KMS-11 (cell line): ENCODE results near the gene HOXC4.

Experiments used
- H2AFZ ChIP-seq: fragments of 200-600 bp; sonication (generic); 2 replicates; pipeline ENCODE4 v1.6.1; 2016; ENCODE audit warnings: antibody characterized with exemption, mixed run types, low read depth
- H3K27ac ChIP-seq: fragments of 200-600 bp; sonication (generic); 2 replicates; pipeline ENCODE4 v1.6.1; 2016; ENCODE audit warnings: mild to moderate bottlenecking, mixed run types
- H3K27me3 ChIP-seq: fragments of 200-600 bp; sonication (generic); 2 replicates; pipeline ENCODE4 v1.6.1; 2017; ENCODE audit warnings: mild to moderate bottlenecking, low read depth, mixed run types, moderate library complexity; ENCODE audit not compliant: insufficient read depth
- H3K36me3 ChIP-seq: fragments of 200-600 bp; sonication (generic); 2 replicates; pipeline ENCODE4 v1.6.1; 2017; ENCODE audit warnings: mild to moderate bottlenecking, mixed run types; ENCODE audit not compliant: insufficient read depth
- H3K4me1 ChIP-seq: fragments of 200-600 bp; sonication (generic); 2 replicates; pipeline ENCODE4 v1.6.1; 2016; ENCODE audit warnings: mild to moderate bottlenecking, low read depth, mixed run types; ENCODE audit not compliant: poor library complexity, severe bottlenecking
- H3K4me2 ChIP-seq: fragments of 200-600 bp; sonication (generic); 2 replicates; pipeline ENCODE4 v1.7.0; 2016; ENCODE audit warnings: mild to moderate bottlenecking, mixed run types
- H3K4me3 ChIP-seq: fragments of 200-600 bp; sonication (generic); IDR thresholded peaks from 2 replicates; pipeline ENCODE4 v1.6.1; 2017; ENCODE audit warnings: low read depth, low read length, mixed read lengths; ENCODE audit not compliant: insufficient read depth
- H3K79me2 ChIP-seq: fragments of 200-600 bp; sonication (generic); 2 replicates; pipeline ENCODE4 v1.6.1; 2016; ENCODE audit warnings: low read depth, mixed run types; ENCODE audit not compliant: insufficient read depth
- H3K9ac ChIP-seq: fragments of 200-600 bp; sonication (generic); 2 replicates; pipeline ENCODE4 v1.6.1; 2016; ENCODE audit warnings: mild to moderate bottlenecking, mixed run types
- H4K20me1 ChIP-seq: fragments of 200-600 bp; sonication (generic); 2 replicates; pipeline ENCODE4 v1.6.1; 2016; ENCODE audit warnings: mild to moderate bottlenecking, mixed run types; ENCODE audit not compliant: insufficient read depth
- CTCF ChIP-seq: fragments of 200-600 bp; sonication (generic); conservative IDR thresholded peaks from 2 replicates; pipeline ENCODE4 v1.6.1; 2017; ENCODE audit warnings: low read depth, mild to moderate bottlenecking, antibody characterized with exemption, low read length, moderate library complexity, mixed read lengths

The HOXC4 gene

GRCh38 chr12:54009171-54010052, 44.2 kb upstream of the HOXC4 start:
- Histone ChIP-seq H3K4me3 (no peak overlapping the region), H2AFZ (no peak overlapping the region), H3K9ac (no peak overlapping the region), H3K27me3 (peaks cover 98% of the 10 kb centered on the region), H3K36me3 (no peaks in the 10 kb centered on the region), H3K4me1 (peaks cover 22% of the 10 kb centered on the region), H4K20me1 (no peaks in the 10 kb centered on the region), H3K27ac (no peak overlapping the region), H3K79me2 (no peaks in the 10 kb centered on the region), H3K4me2 (no peak overlapping the region)
- TF ChIP-seq CTCF: no peak

- no peak overlapping the region for H3K4me3 ChIP-seq
- peaks cover 17% of the 10 kb centered on the region for H3K4me1 ChIP-seq
- no peaks in the 10 kb centered on the region for H4K20me1 ChIP-seq
- H3K9ac ChIP-seq: no peak overlapping the region
- H3K27me3 ChIP-seq: peaks cover 98% of the 10 kb centered on the region
- no peaks in the 10 kb centered on the region for H3K36me3 ChIP-seq
- H3K4me2 ChIP-seq: no peak overlapping the region; the same call in 1 of the 2 replicates
- H2AFZ ChIP-seq: no peak overlapping the region
- TF ChIP-seq CTCF: no peak
- no peaks in the 10 kb centered on the region for H3K79me2 ChIP-seq
- H3K27ac ChIP-seq: no peak overlapping the region
Measured at GRCh38 chr12:54010053-54010971, 43.3 kb upstream of the HOXC4 start.

GRCh38 chr12:54010972-54011664, 42.5 kb upstream of the HOXC4 start:
- Histone ChIP-seq H3K4me1 (peaks cover 14% of the 10 kb centered on the region), H3K27me3 (peaks cover 98% of the 10 kb centered on the region), H3K4me2 (peak overlapping the region; percentile 9), H2AFZ (no peak overlapping the region), H4K20me1 (no peaks in the 10 kb centered on the region), H3K27ac (no peak overlapping the region), H3K4me3 (no peak overlapping the region), H3K79me2 (no peaks in the 10 kb centered on the region), H3K36me3 (no peaks in the 10 kb centered on the region), H3K9ac (no peak overlapping the region)
- TF ChIP-seq CTCF: no peak
